Measurements from ENCODE around the gene PARP9.
"Not testable (repeated sequence)": the region's sequence is repeated elsewhere in the genome, so short reads cannot be mapped to it uniquely, and the experiment has no call there.

PARP9 gene

DNA sequence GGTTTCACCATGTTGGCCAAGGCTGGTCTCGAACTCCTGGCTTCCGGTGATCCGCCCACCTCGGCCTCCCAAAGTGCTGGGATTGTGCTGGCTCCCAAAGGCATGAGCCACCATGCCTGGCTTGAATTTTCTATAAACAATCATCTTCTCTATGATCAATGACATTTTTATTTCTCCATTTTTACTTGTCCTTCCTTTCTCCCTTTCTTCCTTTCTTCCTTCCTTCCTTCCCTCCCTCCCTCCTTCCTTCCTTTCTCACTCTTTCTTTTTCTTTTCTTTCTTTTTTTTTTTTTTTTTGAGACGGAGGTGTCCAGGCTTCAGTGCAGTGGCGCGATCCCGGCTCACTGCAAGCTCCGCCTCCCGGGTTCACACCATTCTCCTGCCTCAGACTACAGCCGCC, 40.8 kb downstream of the PARP9 start:
- DNase-seq (ENCODE audit: low read depth in 3 of 3, low spot score in 1 of 3): no peak

DNA sequence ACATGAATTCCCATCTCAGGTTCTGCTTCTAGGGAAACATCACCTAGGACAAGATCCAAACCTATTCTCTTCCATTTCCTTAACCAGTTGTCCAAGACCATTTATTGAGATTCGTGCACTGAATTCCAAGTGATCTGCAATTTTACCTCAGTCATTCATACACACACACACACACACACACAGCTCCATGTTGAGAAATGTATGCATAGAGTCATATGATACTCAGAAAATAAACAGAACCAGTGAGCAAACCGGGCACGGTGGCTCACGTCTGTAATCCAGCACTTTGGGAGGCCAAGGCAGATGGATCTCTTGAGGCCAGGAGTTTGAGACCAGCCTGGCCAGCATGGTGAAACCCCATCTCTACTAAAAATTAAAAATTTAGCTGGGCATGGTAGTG, 43.2 kb downstream of the PARP9 start:
- no peak for DNase-seq (ENCODE audit: low read depth in 3 of 3, low spot score in 1 of 3)

DNA sequence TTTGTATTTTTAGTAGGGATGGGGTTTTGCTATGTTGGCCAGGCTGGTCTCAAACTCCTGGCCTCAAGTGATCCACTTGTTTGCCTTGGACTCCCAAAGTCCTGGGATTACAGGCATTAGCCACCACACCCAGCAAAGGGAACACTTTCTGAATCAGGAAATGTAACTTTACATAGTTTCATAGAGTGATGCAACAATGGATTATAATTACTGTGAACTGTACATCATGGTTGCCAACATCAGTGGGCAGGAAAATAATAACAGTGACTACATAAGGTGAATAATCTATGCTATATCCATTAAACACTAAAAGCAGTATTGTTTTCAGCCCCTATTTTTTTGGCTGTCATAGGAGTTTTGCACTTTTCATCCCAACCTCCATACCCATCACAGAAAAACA, 44.4 kb downstream of the PARP9 start:
- no peak for DNase-seq (ENCODE audit: low read depth in 3 of 3, low spot score in 1 of 3)

DNA sequence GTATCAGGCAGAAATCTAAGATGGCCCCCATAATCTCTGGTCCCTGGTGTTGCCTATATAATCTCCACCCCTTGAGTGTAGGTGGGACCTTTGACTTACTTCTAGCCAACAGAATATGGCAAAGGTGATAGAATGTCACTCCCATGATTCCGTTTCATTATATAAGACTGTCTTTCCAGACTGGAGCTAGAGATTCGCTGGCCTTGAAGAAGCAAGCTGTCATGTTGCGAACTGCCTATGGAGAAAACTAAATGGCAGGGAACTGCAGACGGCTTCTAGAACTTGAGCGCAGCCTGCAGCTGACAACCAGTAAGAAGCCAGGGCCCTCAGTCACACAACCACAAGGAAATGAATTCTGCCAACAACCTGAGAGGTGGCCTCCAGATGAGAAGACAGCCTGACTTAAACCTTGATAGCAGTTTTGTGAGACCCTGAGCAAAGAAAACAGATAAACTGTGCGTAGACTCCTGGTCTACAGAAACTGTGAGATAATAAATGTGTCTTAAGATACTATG, 47.2 kb downstream of the PARP9 start:
- DNase-seq (ENCODE audit: low read depth in 3 of 3, low spot score in 1 of 3): no peak

DNA sequence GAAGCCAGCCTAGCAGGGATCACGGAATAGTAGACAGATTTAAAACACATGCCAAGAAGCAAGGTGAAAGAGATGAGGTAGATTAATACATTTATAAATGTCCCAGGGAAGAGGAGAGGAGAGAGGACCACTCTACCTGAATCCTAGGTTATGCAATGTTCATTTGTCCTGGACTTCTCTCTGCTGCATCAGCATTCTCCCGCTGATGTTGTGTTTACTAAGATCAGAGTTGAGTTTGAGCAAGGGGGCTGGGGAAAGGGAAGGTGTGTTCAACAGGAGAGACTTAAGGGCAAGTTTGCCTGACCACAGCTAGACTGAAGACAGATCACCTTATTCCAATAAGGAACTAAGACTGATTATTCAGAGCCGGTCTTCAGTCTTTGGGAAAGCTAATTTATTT, 48.2 kb downstream of the PARP9 start:
- no peak for DNase-seq (ENCODE audit: low read depth in 3 of 3, low spot score in 1 of 3)

DNA sequence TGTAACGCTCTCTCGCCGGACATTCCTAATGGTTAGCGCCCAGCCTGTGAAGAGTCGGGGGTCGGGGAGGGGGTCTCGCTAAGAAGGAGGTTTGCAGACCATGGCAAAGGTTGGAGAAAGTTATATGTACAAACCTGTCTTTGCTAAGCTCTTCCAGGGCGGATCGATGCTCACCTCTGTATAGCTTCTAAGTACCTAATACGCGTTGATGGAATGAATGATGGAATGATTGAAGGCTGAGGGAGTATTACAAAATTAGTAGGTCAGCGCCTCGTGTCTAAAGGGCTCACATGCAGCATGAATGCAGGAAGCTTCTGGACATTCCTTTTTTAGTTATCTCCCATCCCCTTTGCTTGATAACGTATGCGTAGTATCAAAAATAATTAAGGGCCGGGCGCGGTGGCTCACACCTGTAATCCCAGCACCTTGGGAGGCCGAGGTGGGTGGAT, 49.1 kb downstream of the PARP9 start:
- no peak for DNase-seq (ENCODE audit: low read depth in 3 of 3, low spot score in 1 of 3)

DNA sequence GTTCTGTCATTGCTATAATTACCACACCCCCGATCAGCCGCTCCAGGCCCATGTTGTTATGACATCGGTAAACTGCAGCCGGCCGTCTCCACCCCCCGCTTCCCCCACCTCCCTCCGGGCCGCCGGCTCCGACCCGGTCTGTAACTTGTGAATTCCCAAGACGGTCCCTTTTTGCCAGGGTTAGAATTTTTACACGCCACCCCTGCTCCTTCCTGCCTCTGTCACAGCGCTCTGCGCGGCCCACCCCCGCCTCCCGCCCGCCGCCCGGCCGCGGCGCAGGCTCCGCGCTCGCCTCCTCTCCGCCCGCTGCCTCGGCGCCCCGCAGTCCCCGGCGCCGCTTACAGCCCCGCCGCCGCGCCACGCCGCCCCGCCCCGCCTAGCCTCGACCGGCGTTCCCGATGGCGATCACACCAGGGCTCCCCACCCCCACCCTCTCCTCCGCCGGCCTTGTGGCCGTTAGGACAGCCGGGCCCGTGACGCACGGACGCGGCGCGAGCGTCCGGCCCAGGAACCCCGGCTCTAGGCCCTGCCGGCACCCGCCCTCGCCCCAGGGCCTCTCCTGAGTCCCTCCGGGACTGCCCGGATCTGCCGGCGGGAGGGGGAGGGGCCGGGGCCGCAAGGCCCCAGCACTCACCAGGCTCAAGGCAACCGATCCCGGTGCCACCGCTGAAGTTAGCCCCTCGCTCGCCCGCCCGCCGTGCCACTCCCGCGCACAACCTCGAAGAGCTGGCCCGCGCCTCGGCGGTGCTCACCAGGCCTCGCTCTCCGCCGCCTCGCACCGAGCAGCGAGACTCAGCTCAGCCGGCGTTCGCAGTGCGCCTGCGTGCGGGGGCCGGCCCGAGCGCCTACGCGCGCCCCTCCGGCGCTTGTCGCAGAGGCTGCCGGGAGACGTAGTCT, 49.7 kb downstream of the PARP9 start, which contains the start of gene KPNA1:
KPNA1 (minus strand) TSS at position 817 of the 897 bp plus-strand sequence. CDS start 18,374 bp downstream, outside the sequence.
- peak; percentile 67 to 77 (median 70) for DNase-seq (ENCODE audit: low read depth in 3 of 3, low spot score in 1 of 3)

DNA sequence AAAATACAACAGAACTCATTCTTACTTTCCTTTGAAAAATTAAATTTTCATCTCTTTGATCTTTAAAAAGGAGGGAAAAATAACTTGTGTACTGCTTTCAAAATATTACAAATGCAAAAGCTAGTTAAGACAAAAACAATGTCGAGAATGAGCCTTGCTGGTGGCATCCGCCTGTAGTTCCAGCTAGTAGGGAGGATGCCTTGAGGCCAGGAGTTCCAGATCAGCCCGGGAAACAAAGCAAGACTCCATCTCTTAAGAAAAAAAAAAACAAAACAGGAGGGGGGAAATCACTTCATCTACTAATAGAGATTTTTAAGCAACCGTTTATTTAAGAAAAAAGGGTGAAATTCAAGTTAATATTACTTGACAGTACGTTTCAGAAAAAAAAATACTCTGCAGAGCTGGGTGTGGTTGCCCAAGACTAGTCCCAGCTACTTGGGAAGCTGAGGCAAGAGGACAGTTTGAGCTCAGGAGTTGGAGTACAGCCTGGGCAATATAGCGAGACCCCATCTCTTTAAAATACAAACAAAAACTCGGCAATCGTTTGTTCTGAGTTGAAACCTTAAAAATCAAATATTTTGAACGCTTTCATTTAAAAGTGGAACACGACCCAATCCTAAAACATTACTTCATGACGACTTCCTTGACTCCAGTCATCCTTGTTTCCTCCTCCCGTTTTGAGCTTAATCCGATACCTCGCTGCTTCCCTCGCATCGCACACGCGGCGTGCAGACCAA, 50.5 kb downstream of the PARP9 start:
- no peak for DNase-seq (ENCODE audit: low read depth in 3 of 3, low spot score in 1 of 3)

DNA sequence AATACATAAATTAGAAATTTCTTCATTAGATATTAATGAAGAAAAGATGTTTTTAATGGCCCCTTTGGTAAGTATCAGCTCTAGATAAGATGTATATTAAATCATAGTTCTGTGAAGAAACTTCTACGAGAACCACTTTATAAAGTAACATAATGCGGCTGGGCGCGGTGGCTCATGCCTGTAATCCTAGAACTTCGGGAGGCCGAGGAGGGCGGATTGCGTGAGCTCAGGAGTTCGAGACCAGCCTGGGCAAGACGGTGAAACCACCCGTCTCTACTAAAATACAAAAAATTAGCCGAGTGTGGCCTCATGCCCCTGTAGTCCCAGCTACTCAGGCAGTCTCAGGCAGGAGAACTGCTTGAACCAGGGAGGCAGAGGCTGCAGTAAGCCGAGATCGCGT, 51.8 kb downstream of the PARP9 start:
- no peak for DNase-seq (ENCODE audit: low read depth in 3 of 3, low spot score in 1 of 3)

DNA sequence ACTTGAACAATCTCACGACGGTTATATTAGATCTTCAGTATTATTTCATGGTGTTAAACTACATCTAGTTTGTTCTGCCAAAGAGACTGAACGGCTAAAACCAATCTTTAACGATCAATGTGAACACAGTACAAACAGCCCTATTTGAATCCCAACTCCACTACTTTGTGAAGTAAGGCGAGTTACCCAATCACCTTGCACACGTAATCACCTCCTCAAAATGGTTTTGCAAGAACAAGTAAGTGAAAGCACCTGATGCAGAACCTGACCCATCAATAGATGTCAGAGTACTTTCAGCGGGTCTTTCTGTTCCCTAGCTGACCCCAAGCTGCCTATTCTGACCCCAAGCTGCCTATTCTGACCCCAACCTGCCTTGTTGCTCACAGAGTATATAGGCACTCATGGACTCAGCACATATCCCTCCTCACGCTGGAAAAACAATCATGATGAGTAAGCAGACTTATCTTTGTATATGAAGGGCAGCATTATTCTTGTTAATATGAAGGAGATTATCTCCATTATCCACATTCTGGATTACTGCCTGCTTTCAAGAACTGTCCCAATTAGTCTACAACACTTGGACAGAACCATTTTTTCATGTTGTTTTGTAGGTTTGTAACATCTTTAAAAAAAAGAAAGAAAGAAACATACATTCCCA, 53.1 kb downstream of the PARP9 start:
- no peak for DNase-seq (ENCODE audit: low read depth in 3 of 3, low spot score in 1 of 3)

DNA sequence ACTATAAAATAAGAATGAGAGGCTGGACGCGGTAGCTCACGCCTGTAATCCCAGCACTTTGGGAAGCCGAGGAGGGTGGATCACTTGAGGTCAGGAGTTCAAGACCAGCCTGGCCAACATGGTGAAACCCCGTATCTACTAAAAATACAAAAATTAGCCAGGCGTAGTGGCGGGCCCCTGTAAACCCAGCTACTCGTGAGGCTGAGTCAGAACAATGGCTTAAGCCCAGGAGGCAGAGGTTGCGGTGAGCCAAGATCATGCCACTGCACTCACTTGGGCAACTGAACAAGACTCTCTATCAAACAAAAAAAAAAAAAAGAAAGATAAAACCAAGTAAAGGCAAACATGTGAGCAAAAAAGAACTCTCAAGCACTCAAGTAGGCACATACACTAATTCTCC, 55.2 kb downstream of the PARP9 start:
- DNase-seq (ENCODE audit: low read depth in 3 of 3, low spot score in 1 of 3): not testable (repeated sequence)

DNA sequence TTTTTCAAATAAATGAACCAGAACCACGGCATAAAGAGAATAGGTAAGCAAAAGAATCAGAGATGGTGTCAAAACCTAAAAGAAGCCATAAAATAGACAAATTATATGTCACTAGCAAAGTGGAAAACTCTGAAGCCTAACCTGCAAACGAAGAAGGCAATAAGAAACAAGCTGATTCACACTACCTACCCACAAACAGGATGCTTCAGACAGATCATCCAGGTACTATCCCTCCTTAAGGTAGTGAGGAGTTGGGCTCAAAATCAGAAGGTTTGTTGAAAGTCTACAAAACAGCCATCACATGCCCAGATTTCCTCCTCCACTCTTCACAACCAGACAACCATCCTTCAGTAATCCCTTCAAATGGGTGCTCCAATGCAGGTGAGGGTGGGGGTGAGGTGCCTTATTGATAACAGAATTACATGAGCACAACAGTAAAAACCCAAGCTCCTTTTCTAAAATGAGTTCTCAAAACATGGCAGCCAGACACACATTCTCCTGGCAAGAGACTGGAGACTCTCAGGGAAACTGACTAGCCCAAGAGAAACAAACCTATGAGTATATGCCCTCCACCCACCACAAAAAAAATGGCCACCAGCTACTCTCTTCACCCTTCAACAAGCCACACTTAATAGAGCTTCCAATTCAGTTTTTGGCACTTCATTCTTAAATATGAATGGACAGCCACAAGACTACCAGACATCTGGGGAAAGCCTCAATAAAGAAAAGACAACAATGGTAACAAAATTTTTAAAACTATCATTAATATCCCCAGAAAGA, 55.8 kb downstream of the PARP9 start:
- no peak for DNase-seq (ENCODE audit: low read depth in 3 of 3, low spot score in 1 of 3)

DNA sequence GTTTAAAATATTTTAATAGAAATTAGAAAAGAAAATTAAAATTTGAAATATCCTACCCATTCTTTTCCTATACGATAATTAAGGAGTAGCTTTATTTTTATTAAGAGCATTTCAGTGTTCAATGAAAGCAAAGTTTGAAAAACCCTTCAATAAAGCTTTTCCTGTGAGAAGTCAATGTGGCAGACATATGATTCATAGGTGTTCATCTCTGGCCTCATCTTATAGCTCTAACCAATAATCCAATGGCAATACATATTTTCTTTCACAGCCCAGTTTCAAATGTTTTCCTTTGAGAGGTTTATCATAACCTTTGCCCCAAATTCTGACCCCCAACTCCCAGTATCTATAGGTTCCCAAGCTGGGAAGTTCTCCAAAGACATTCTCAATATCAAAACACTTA, 57.6 kb downstream of the PARP9 start:
- no peak for DNase-seq (ENCODE audit: low read depth in 3 of 3, low spot score in 1 of 3)

DNA sequence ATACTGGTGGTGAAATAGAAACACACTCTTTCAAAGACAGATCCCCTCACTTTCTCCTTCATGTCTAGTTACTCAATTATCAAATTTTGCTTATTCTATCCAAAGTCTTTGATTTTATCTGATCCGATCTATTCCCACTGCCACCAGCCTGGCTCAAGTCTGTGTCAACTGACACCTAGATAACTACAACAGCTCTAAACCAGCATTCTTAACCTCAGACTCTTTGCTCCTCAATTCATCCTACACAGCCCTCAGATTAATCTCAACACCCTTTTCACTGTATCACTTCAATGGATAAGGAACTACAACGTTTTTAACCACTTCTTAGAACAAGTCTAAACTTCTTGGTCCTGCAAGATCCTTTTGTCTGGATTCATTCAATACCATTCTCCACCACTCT, 58.4 kb downstream of the PARP9 start:
- no peak for DNase-seq (ENCODE audit: low read depth in 3 of 3, low spot score in 1 of 3)

DNA sequence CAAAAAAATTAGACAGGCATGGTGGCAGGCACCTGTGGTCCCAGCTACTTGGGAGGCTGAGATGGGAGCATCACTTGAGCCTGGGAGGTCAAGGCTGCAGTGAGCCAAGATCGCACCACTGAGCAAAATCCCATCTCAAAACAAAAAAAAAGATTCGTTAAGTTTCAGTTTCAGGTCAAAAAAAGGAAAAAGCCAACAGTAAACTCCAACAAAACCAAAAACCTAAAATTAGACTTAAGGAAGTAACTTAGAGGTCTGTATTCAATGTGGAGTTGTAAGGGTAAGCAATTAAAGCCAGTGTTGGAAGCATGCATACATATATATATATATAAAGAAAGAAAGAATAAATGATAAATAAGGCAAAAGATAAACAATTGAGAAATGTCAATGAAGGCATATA, 61.2 kb downstream of the PARP9 start:
- no peak for DNase-seq (ENCODE audit: low read depth in 3 of 3, low spot score in 1 of 3)

DNA sequence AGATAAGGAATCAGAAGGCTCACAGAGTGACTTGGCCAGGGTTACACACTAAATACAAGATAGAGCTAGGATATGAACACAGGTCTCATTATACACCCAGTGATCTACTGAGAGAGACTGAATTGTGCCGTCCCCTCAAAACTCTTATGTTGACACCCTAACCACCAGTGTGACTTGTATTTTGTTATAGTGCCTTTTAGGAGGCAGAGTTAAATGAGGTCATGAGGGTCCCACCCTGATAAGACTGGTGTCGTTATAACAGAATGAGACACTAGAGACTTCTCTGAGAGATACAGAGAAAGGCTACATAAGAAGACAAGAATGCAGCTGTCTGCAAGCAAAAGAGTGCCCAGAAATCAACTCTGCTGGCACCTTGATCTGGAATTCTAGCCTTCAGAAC, 62.0 kb downstream of the PARP9 start:
- no peak for DNase-seq (ENCODE audit: low read depth in 3 of 3, low spot score in 1 of 3)

DNA sequence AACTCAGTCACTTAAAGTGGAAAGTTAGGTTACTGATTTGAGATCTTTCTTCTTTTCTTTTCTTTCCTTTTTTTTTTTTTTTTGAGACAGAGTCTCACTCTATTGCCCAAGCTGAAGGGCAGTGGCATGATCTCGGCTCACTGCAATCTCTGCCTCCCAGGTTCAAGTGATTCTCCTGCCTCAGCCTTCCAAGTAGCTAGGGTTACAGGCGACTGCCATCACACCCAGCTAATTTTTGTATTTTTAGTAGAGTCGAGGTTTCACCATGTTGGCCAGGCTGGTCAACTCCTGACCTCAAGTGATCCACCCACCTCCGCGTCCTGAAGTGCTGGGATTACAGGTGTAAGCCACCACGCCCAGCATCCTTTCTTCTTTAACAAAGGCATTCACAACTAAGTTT, 63.1 kb downstream of the PARP9 start:
- not testable (repeated sequence) for DNase-seq (ENCODE audit: low read depth in 3 of 3, low spot score in 1 of 3)

DNA sequence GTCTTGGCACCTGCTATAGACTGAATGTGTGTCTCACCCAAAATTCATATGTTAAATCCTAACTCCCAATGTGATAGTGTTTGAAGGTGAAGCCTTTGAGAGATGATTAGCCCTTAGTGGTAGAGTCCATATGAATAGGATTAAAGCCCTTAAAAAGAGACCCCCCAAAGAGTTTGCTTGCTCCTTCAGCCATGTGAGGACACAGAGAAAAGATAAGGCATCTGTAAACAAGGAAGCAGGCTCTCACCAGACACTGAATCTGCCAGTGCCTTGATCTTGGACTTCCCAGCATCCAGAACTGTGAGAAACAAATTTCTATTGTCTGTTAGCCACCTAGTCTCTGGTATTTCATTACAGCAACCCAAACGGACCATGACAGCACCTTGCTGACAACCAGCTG, 65.9 kb downstream of the PARP9 start:
- DNase-seq (ENCODE audit: low read depth in 3 of 3, low spot score in 1 of 3): no peak

DNA sequence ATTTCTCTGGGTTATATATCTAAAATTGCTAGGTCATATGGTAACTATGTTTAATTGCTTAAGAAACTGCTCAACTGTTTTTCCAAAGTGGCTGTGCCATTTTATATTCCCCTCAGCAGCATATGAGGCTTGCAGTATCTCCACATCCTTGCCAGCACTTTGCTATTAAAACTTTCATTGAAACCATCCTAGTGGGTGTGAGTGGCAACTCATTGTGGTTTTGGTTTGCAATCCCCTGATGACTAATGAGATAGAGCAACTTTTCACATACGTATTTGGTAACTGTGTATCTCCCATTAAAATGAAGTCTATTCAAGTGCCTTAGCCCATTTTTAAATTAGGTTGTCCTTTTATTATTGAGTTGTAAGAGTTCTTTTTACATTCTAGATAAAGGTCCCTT, 66.7 kb downstream of the PARP9 start:
- DNase-seq (ENCODE audit: low read depth in 3 of 3, low spot score in 1 of 3): peak in 1 of 3 donors; percentile 1

DNA sequence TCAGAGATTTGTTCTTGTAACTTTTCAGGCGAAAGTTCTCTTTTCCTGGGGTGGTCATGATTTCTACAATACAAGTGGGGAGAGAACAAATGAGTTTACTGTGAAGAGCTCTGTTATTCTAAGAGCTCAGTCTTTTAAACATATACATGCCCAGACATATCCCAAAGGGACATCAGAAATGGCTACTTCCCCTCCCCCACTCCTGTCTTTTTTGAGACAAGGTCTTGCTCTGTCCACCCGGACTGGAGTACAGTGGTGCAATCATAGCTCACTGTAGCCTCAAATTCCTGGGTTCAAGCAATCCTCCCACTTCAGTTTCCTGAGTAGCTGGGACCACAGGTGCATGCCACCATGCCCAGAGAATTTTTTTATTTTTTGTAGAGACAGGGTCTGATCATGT, 67.6 kb downstream of the PARP9 start:
- no peak for DNase-seq (ENCODE audit: low read depth in 3 of 3, low spot score in 1 of 3)

DNA sequence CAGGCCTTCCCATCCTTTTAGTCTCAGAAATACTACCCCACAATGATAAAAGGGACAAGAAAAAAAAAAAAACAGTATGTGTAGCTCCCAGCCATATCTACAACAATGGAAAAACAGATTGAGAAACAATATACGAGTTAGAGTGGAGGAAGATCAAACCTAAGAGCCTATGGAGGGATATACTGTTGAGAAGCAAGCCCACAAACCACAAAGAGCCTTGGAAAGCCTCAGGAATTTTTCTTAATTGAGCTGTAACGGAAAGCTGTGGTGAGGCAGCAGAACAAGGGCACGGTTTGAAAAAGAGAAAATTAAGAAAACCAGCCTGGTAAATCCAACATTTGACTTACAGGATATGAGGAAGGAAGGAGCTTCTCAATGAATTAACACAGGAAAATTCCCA, 70.8 kb downstream of the PARP9 start:
- DNase-seq (ENCODE audit: low read depth in 3 of 3, low spot score in 1 of 3): no peak

Measured in stimulated activated CD4-positive, alpha-beta T cell treated with anti-CD3 and anti-CD28 coated beads, TNF-alpha, amount 100 ng/mL, for 1 hour (primary cell).